HTERT RPE-1 (cell line): ENCODE data around the gene HMGB2.

ENCODE experiments used
- in situ Hi-C: fragments of 300-500 bp; cut with MboI; formaldehyde crosslinking; loops from 4 replicates; pipeline ENCODE4 v1.14.3; 2020; ENCODE audit warnings: low sequenced_read_pairs

The HMGB2 gene

DNA sequence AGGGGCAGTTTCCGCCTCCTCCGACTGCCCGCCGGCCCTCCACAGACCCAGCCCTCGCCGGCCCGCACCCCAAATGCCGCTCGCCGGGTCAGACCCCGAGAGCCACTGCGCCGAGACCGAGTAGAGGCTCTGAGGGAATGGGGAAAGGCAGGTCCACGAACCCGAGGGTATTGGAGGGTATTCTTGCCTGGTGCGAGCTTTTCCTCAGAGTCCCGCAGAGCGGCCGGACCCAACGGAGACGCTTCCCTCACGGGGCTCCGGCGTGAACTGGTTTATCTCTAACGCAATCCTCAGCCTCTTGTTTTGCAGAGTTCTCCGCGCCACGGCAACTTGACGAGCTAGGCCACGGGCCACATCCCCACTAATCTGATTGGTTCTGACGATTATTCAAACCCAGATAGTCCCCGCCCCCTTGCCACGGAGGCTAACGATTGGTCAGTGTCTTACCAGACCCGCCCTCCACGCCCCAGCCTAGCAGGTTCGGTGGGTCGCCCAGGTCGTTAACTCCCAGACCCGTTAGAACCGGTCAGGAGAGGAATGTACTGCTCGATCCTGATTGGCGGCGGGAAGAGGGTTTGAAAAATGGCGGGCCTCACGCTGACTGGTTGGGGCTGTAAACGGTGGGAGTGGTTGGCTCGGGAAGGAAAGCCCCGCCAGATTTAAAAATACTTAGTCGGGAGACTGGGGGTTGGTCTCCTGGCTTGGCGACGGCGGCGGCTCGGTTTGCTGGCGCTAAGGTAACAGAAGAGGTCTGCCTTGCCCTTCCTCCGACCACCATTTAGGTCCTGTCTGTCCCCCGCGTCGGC, at the start of gene HMGB2:
Gene HMGB2 (minus strand): TSS at position 274 of the 806 bp plus-strand sequence. CDS start 709 bp downstream, outside the sequence.
- in situ Hi-C loops: no loop called here

DNA sequence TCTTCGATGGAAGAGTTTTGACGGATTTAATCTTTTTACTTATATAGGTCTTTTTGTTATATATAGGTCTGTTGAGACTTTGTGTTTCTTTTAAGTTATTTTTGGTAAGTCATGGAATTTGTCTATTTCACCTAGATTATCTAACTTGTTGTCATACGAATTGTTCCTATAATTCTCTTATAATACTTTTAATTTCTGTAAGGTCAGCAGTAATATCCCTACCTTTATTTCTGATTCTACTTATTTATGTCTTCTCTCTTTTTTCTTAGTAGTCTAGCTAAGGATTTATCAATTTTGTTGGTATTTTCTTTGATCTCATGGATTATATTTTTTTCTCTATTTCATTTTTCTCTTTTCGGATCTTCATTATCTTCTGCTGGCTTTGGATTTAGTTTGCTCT, 48.2 kb upstream of the HMGB2 start:
- in situ Hi-C loops: no loop called here

DNA sequence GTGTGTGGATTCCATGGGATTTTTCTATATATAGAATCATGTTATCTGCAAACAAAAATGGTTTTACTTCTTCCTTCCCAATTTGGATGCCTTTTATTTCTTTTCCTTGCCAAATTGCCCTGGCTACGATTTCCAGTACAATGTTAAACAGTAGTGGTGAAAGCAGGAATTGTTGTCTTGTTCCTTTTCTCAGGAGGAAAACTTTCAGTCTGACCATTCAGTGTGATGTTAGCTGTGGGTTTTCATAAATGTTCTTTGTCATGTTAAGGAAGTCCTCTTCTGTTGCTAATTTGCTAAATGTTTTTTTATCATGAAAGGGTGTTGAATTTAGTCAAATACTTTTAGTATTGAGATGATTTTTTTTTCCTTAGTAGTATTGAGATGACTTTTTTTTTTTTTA, 47.5 kb upstream of the HMGB2 start:
- in situ Hi-C loops: no loop called here

DNA sequence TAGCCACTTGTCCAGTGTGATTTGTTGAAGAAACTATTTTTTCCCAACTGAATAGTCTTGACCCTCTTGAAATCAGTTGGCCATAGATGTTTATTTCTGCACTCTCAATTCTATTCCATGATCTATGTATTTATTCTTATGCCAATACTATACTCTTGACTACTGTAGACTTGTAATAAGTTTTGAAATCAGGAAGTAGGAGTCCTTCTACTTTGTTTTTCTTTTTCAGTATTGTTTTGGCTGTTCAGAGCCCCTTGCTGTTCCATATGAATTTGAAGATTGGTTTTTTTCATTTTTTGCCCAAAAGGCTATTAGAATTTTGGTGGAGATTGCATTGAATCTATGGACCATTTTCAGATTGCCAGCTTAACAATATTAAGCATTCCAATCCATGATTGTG, 46.8 kb upstream of the HMGB2 start:
- in situ Hi-C loops: no loop called here

DNA sequence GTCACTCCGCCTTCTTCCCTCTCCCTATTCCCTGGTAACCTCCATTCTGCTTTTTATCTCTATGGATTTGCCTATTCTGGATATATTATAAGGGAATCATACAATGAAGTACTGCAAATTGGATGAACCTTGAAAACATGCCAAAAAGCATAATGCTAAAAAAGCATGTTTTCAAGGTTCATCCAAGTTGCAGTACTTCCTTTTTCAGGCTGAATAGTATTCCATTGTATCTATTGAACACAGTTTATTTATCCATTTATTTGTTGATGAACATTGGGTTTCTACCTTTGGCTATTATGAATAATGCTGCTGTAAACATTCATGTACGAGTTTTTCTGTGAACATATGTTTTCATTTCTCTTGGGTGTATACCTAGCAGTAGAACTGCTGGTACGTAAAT, 45.8 kb upstream of the HMGB2 start:
- in situ Hi-C loops: no loop called here

DNA sequence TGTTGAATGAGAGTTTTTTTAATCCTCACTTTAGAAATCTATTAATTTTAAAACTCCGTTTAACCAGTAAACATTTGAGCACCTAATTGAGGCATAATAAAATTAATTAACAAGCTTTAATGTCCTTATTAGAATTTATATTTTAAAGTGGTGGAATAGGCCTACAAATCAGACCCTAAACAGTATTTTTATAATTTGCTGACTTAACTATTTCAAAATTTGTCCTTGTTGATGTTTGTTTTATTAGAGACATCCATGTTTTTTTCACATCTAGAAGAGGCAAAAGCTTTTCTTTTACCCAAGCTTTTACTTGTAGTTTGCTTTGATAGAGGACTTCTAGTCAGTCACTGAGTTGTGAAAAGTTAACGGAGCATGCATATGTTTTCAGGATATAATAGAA, 40.4 kb upstream of the HMGB2 start:
- in situ Hi-C loops: no loop called here

DNA sequence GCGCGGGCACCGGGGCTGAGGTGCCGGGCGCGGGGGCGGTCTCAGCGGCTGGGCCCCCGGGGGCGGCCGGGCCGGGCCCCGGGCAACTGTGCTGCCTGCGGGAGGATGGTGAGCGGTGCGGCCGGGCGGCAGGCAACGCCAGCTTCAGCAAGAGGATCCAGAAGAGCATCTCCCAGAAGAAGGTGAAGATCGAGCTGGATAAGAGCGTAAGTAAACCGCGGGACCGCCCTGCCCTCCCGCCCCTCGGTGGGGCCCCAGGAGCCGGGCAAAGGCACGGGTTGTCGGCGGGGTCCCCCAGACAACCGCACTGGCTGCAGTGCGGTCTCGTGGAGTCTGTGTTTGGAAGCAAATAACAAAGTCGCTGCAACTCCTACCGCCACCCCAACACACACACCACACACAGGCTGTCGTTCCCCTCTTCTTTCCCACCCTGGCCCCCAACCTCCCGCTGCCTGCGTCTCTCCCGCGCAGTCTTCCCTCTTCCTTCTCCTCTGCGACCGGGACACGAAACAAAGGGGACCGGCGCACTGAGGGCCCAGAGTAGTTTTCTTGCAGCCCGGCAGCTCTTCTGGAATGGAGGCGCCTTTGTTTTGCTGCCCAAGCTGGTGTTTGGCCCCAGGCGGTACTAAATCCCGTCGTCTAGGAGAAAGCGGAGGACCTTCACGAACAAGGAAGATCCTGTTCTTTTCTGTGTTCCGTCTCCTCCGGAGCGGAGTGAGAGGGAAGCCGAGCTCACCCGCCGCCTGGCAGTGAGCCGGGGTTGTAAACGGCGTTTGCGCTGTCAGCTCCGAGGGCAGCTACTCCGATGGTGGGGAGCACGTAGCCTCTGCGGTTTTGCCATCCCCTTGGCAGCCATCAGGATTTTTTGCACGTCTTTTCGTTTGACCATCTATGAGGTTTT, 37.4 kb upstream of the HMGB2 start:
- in situ Hi-C loops: no loop called here

DNA sequence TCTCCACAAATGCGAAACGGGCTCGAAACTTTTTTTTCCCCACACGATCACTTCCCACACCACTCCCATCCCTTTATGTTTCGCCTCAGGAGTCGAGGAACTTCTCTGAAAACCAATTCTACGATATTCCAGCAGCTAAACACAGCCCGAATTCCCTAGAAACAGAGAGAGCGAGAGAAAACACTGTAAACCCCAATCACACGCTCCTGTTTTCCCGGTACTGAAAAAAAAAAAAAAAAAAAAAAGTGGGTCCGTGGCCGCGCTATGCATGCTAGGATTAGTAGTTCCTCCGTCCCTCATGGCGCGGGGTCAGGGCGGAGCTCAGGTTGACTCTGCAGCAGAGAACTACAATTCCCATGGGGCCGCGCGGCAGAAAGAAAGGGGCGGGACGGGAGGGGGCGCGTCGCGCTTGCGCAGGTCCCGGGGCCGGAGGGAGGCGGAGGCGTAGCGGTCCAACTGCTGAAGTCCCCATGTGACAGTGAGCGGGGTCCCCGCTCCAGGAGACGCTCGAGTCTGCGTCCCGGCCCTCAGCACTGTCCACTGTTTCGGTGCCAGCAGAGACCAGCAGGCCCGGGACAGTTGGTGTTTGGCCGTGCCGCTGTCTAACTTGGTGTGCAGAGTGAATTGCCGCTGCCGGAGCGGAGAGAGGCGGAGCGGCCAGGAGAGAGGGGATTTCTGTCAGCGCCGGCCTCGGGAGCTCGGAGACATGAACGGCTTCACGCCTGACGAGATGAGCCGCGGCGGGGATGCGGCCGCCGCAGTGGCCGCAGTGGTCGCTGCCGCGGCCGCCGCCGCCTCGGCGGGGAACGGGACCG, 36.5 kb upstream of the HMGB2 start, which contains the start of gene SAP30:
Gene SAP30 (plus strand): TSS at position 478 of the 815 bp plus-strand sequence. CDS start 229 bp downstream, at position 707.
- in situ Hi-C loops: no loop called here

DNA sequence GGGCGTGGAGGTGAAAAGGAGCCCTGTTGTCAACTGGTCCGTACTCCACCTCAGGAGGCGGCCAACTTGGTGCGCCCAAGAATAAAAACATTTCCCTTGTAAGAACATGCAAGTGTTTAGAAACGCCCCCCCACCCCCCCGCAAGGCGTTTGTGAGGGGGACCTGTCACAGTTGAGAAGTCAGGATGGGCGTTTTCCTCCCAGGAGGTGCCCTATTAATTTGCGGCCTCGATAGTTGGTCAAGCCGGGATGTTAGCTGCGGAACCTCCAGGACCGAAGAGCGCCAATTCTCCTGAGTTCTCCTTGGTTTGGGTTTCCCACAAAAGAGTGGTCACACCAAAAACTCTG, 35.9 kb upstream of the HMGB2 start:
- in situ Hi-C loops: no loop called here

DNA sequence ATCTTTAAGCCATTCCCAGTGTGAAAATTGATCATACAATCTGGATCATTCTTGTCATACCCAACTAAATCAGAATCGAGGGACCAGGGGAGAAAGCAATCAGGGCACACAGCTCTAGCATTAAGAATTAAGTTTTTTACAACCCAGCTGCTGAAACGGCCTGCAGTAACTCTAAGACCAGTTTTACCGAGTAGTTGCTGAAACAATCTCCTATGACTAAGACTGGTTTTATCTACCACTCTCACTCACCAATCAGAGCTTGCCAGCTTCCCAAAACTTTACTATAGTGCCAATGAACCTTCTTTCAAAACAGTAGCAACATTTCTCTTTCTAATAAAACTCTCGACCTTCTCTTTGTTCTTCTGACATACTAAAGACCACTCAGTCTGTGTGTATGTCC, 33.8 kb upstream of the HMGB2 start:
- in situ Hi-C loops: no loop called here

DNA sequence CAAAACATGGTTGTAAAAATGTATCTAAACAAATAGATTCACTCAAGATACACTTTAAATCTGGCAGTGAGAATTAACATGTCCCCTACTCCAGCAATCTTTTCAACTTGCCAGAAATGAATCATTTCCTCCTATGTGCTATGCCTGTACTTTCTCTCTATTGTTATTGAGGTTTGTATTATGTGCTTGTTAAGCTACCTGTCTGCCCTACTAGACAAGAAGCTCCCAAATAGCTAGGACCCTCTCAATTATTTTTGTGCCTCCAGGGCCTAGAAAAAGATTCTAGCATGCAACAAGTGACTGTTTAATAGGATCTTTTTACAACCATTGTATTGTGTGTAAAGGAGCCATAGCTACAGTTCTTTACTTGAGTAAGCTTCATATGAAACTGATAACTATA, 33.1 kb upstream of the HMGB2 start:
- in situ Hi-C loops: no loop called here

DNA sequence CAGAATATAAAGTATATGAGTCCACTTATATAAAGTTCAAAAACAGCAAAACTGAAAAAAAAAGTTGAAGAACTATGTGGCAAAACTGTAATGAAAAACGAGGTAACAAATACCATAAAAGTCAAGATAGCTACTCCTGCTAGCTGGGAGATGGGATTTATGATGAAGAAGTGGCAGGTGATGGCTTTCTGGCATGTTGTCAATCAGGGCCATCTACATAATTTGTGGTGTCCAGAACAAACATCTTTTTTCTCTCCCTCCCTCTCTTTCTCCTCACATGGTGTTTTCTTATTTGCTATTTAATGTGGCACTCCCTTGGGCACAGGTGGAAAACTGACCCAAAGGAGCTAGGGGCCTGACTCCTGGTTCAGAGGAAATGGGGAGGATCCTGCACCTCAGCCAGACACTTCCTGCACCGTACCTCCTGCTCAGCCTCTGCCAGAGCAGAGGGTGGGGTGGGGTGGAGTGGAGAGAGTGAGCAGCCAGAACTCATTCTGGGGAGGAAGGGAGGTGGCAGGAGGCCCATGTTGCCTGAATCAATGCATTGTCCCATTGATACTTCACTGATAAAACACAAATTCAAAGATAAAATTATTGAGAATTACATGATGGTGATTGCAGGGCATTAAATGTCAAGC, 31.3 kb upstream of the HMGB2 start:
- in situ Hi-C loops: no loop called here

DNA sequence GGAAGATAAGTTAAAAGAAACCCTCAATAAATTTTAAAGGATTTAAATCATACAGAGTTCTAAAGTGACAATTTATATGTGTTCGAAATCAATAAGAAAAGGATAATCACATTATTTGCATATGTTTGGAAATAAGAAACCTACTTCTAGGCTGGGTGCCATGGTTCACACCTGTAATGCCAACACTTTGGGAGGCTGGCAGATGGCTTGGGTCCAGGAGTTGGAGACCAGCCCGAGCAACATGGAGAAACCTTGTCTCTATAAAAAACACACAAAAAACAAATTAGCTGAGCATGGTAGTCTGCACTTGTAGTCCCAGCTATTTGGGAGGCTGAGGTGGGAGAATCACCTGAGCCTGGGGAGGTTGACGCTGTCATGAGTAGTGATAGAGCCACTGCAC, 28.5 kb upstream of the HMGB2 start:
- in situ Hi-C loops: no loop called here

DNA sequence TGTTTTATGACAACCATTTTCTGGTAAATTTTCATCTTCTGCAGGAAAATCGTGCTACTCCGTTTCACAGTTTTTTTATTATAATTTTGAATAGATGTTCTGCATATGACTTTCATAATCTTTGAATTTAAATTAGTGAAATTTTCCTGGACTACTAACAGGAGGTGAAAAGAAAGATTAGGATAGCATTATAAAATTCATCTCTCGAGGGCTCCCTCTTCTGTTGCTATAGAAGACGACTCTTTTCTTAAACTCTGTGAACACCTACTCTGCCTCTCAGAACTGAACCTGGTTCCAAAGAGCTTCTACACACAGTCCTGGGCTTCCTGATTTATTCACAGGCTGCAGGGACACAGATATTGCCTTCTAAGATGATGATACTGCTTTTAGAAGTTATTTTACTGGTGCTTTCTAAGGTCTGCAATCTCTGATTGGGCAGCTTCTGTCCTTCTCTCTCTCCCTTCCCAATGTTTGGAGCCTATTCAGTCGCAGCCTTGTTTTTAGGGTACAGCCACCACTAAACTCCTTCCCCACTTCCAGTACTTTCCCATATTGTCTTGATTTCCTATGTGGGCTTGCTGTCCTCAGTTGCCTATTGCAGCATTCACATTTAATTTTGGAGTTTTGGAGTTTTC, 26.5 kb upstream of the HMGB2 start:
- in situ Hi-C loops: no loop called here

DNA sequence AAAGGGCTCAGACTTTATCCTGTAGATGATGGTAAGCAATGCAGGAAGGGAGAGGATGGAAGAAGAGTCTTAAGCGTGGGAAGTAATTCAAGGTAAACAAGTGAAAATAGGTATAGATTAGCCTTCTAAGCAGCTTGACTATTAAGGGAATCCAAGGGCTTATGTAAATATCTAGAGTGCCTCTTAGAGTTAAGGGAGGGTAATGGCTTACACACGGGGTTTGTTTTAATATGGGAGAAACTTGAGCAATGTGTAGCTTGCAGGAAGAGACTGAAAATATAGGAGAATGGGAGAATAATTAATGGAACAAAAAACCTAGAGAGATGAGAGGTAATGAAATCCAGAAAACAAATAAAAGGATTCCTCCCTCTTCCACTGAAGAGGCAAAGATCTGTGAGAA, 23.8 kb upstream of the HMGB2 start:
- in situ Hi-C loops: no loop called here

DNA sequence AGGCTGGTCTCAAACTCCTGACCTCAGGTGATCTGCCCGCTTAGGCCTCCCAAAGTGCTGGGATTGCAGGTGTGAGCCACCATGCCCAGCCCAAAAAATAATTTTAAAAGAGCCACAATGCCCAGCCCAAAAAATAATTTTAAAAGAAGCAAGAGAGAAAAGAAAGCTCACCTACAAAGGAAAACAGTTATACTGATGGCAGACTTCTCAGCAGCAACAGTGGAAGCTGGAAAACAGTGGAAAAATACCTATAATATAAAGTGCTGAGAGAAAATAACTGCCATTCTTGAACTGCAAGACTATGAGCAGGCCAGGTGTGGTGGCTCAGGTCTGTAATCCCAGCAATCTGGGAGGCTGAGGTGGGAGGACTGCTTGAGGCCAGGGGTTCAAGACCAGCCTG, 13.3 kb upstream of the HMGB2 start:
- in situ Hi-C loops: no loop called here

DNA sequence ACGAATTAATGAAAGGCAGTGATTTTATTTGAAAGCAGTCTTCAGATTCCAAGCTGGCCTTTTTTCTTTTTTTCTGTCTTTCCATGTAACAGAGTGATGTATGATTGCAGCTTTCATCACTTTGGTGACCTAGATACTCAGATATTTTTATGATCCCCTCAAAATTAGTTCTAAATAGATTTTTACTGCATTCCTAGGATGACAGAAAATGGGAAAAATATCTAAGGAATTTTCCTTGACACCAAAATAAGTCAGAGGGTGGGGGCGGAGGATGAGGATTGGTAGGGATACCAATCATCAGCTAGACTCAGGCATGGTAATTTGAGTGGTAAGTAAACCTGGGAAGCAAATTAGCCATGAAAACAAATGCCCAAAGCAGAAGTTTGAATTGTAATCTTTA, 11.9 kb upstream of the HMGB2 start:
- in situ Hi-C loops: no loop called here

DNA sequence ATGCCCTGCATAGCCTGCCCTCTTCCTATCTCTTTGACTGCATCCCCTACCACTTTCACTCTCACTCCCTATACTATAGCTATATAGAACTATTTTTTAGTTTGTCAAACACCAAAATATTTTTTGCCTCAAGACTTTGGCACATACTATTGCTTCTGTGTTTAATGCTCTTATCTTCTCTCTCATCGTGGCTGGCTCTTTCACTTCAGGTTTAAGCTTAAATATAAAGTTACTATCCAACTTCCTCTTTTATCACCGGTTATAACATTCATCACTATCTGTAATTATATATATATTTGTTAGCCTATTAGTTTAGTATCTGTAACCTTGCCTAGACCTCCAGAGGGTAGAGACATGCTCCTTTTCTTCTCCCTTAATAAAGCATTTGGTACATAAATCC, 11.5 kb upstream of the HMGB2 start:
- in situ Hi-C loops: no loop called here

DNA sequence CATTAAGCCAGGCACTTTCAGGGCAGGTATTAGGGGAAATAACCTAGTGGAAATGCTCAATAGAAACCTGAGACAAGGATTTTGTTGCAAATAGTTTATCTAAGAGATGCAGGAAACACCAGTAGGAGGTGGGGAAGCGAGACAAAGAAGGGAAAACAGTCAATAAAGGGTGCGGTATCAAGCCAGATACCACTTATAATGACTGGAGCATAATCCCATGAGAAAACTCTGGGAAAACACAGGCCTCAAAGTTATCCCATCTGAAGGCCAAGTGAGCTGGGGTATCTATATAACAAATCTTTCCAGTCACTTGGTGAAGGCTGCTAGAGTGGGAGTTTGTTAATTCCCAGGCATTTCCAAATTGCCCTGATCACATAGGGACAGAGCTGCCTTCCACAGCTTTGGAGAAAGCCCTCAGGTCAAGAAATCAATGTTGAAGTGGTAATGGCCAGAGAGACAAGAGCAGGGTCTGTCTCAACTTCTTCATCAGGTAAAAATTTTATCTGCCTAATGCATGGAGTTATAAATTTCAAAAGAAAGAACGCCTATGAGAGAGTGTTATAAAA, 9.8 kb upstream of the HMGB2 start:
- in situ Hi-C loops: no loop called here

DNA sequence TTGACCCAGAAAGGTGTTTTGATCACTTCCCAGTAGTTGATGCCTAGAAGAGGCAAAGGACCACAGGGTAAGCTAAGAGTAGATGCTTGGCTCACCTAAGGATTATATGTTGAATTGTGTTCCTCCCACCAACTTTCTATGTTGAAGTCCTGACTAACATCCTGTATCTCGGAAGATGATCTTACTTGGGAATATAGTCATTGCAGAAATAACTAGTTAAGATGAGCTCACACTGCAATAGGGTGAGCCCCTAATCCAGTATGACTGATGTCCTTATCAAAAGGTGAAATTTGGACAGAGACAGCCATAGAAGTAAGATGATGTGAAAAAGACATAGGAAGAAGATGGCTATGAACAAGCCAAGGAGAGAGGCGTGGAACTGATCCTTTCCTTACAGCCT, 3.3 kb upstream of the HMGB2 start:
- in situ Hi-C loops: no loop called here
